IPS-18a (cell line): ENCODE measurements around the gene SCD5.

Experiments used
- H3K27ac ChIP-seq: one replicate; pipeline ENCODE4 v1.5.1; 2013; ENCODE audit warnings: low read length
- H3K27me3 ChIP-seq: one replicate; pipeline ENCODE4 v1.6.1; 2013; ENCODE audit warnings: mild to moderate bottlenecking, low read length; ENCODE audit not compliant: control insufficient read depth, insufficient read depth
- H3K36me3 ChIP-seq: one replicate; pipeline ENCODE4 v1.6.1; 2013; ENCODE audit warnings: low read depth, low read length; ENCODE audit not compliant: control insufficient read depth
- H3K4me1 ChIP-seq: one replicate; pipeline ENCODE4 v1.6.1; 2013; ENCODE audit warnings: low read depth, low read length; ENCODE audit not compliant: control insufficient read depth
- H3K4me3 ChIP-seq: one replicate; pipeline ENCODE4 v1.5.1; 2013; ENCODE audit warnings: low read length
- H3K9ac ChIP-seq: one replicate; pipeline ENCODE4 v1.6.1; 2013; ENCODE audit warnings: mild to moderate bottlenecking, low read length, moderate library complexity
- H3K9me3 ChIP-seq: one replicate; pipeline ENCODE4 v1.6.1; 2013; ENCODE audit warnings: low read depth, low read length; ENCODE audit not compliant: control insufficient read depth

Gene SCD5

GRCh38 chr4:82739287-82740190 is 59.1 kb downstream of the SCD5 start:
- no peak overlapping the region for H3K27ac ChIP-seq
- H3K4me3 ChIP-seq, result no peak overlapping the region
- H3K27me3 ChIP-seq, result no peaks in the 10 kb centered on the region
- H3K4me1 ChIP-seq, result no peaks in the 10 kb centered on the region
- H3K9me3 ChIP-seq, result no peaks in the 10 kb centered on the region
- H3K9ac ChIP-seq, result no peak overlapping the region
- H3K36me3 ChIP-seq, result no peaks in the 10 kb centered on the region

GRCh38 chr4:82737354-82737753 is 61.2 kb downstream of the SCD5 start:
- Histone ChIP-seq H3K9me3 (no peaks in the 10 kb centered on the region), H3K27me3 (no peaks in the 10 kb centered on the region), H3K4me1 (no peaks in the 10 kb centered on the region), H3K4me3 (no peak overlapping the region), H3K36me3 (no peaks in the 10 kb centered on the region), H3K27ac (no peak overlapping the region), H3K9ac (no peak overlapping the region)

- Histone ChIP-seq H3K27ac (no peak overlapping the region), H3K27me3 (no peaks in the 10 kb centered on the region)
Observed at GRCh38 chr4:82733636-82734035, 65.0 kb downstream of the SCD5 start.

GRCh38 chr4:82728301-82728700 is 70.3 kb downstream of the SCD5 start:
- H3K27me3 ChIP-seq, result no peaks in the 10 kb centered on the region
- H3K36me3 ChIP-seq, result no peaks in the 10 kb centered on the region
- no peak overlapping the region for H3K9ac ChIP-seq
- H3K27ac ChIP-seq, result no peak overlapping the region
- H3K9me3 ChIP-seq, result no peaks in the 10 kb centered on the region
- H3K4me3 ChIP-seq, result no peak overlapping the region
- H3K4me1 ChIP-seq, result no peaks in the 10 kb centered on the region

More at GRCh38 chr4:82733636-82734035, 65.0 kb downstream of the SCD5 start:
- no peaks in the 10 kb centered on the region for H3K4me1 ChIP-seq
- no peaks in the 10 kb centered on the region for H3K36me3 ChIP-seq
- H3K4me3 ChIP-seq, result no peak overlapping the region
- no peak overlapping the region for H3K9ac ChIP-seq
- H3K9me3 ChIP-seq, result no peaks in the 10 kb centered on the region

- H3K9me3 ChIP-seq, result no peaks in the 10 kb centered on the region
Observed at GRCh38 chr4:82726596-82726995, 72.0 kb downstream of the SCD5 start.

GRCh38 chr4:82721819-82722423 is 76.7 kb downstream of the SCD5 start:
- Histone ChIP-seq H3K27ac (no peak overlapping the region), H3K9ac (no peak overlapping the region), H3K9me3 (no peaks in the 10 kb centered on the region), H3K4me1 (no peaks in the 10 kb centered on the region), H3K4me3 (no peak overlapping the region), H3K27me3 (no peaks in the 10 kb centered on the region), H3K36me3 (no peaks in the 10 kb centered on the region)

More at GRCh38 chr4:82726596-82726995, 72.0 kb downstream of the SCD5 start:
- H3K27me3 ChIP-seq, result no peaks in the 10 kb centered on the region
- H3K4me3 ChIP-seq, result no peak overlapping the region
- no peaks in the 10 kb centered on the region for H3K36me3 ChIP-seq
- H3K4me1 ChIP-seq, result no peaks in the 10 kb centered on the region
- no peak overlapping the region for H3K9ac ChIP-seq
- no peak overlapping the region for H3K27ac ChIP-seq

- Histone ChIP-seq H3K4me1 (no peaks in the 10 kb centered on the region), H3K9ac (no peak overlapping the region), H3K9me3 (no peaks in the 10 kb centered on the region), H3K4me3 (no peak overlapping the region), H3K27ac (no peak overlapping the region), H3K36me3 (no peaks in the 10 kb centered on the region), H3K27me3 (no peaks in the 10 kb centered on the region)
Observed at GRCh38 chr4:82718162-82718940, 80.2 kb downstream of the SCD5 start.

GRCh38 chr4:82715731-82716617 is 82.6 kb downstream of the SCD5 start:
- Histone ChIP-seq H3K27me3 (no peaks in the 10 kb centered on the region), H3K9me3 (no peaks in the 10 kb centered on the region), H3K36me3 (no peaks in the 10 kb centered on the region), H3K9ac (no peak overlapping the region), H3K4me3 (no peak overlapping the region), H3K27ac (no peak overlapping the region), H3K4me1 (peaks cover 2% of the 10 kb centered on the region)

- Histone ChIP-seq H3K9ac (no peak overlapping the region), H3K4me1 (peaks cover 10% of the 10 kb centered on the region), H3K9me3 (no peaks in the 10 kb centered on the region), H3K4me3 (no peak overlapping the region), H3K27me3 (no peaks in the 10 kb centered on the region), H3K36me3 (no peaks in the 10 kb centered on the region), H3K27ac (no peak overlapping the region)
Observed at GRCh38 chr4:82713856-82714255, 84.7 kb downstream of the SCD5 start.

GRCh38 chr4:82712561-82712960 is 86.0 kb downstream of the SCD5 start:
- no peaks in the 10 kb centered on the region for H3K9me3 ChIP-seq
- peaks cover 10% of the 10 kb centered on the region for H3K4me1 ChIP-seq
- no peak overlapping the region for H3K9ac ChIP-seq
- H3K36me3 ChIP-seq, result no peaks in the 10 kb centered on the region
- H3K27me3 ChIP-seq, result no peaks in the 10 kb centered on the region
- H3K27ac ChIP-seq, result no peak overlapping the region
- no peak overlapping the region for H3K4me3 ChIP-seq
